Liver (tissue), 9 donors: ENCODE data around the gene RANGAP1. TPM values are rescaled to one million over a fixed set of nuclear protein-coding genes. Genes with fewer than 3 reads are reported as not detected.
A peak's percentile ranks its signal among the peaks of the same experiment; 100 is the strongest.

Source experiments
- DNase-seq: peaks from one replicate; pipeline ENCODE4 v3.0.0-alpha.2; 2017; ENCODE audit warnings: low spot score
- H3K27ac ChIP-seq, 2 donors: one replicate each; pipeline ENCODE4 v1.7.0; 2013; ENCODE audit warnings: inconsistent platforms in 2 of 2, low read length in 2 of 2, control low read depth in 1 of 2, low read depth in 1 of 2, mild to moderate bottlenecking in 1 of 2
- H3K27me3 ChIP-seq, 4 donors: one replicate each; pipeline versions ENCODE4 v1.6.1 to v1.7.0; 2013; ENCODE audit warnings: low read length in 3 of 4, inconsistent platforms in 1 of 4, mild to moderate bottlenecking in 1 of 4, moderate library complexity in 1 of 4; ENCODE audit not compliant: control insufficient read depth in 4 of 4, insufficient read depth in 4 of 4
- H3K36me3 ChIP-seq, 4 donors: one replicate each; pipeline versions ENCODE4 v1.6.1 to v1.7.0; 2013; ENCODE audit warnings: low read length in 3 of 4, mild to moderate bottlenecking in 3 of 4, low read depth in 1 of 4, moderate library complexity in 1 of 4; ENCODE audit not compliant: control insufficient read depth in 4 of 4, insufficient read depth in 3 of 4
- H3K4me1 ChIP-seq, 4 donors: one replicate each; pipeline versions ENCODE4 v1.6.1 to v1.7.0; 2013; ENCODE audit warnings: low read length in 3 of 4, mild to moderate bottlenecking in 3 of 4, moderate library complexity in 1 of 4; ENCODE audit not compliant: control insufficient read depth in 4 of 4, insufficient read depth in 4 of 4
- H3K4me3 ChIP-seq, 3 donors: one replicate each; pipeline versions ENCODE4 v1.6.1 to v1.7.0; 2013; ENCODE audit warnings: low read length in 3 of 3, control low read depth in 1 of 3, low read depth in 1 of 3, mild to moderate bottlenecking in 1 of 3
- H3K9ac ChIP-seq, 2 donors: one replicate each; pipeline ENCODE4 v1.7.0; 2013; ENCODE audit warnings: low read length in 2 of 2, mild to moderate bottlenecking in 2 of 2, moderate library complexity in 2 of 2, control low read depth in 1 of 2, low read depth in 1 of 2
- H3K9me3 ChIP-seq, 4 donors: one replicate each; pipeline versions ENCODE4 v1.6.1 to v1.7.0; 2013; ENCODE audit warnings: low read length in 3 of 4; ENCODE audit not compliant: control insufficient read depth in 4 of 4
- ATF3 ChIP-seq: IDR thresholded peaks from 2 replicates; pipeline ENCODE4 v1.6.1; 2016; ENCODE audit warnings: antibody characterized with exemption
- CTCF ChIP-seq: fragments of 150-350 bp; IDR thresholded peaks from 2 replicates; pipeline ENCODE4 v1.5.1; 2017; ENCODE audit warnings: improper control_type of control experiment, low read depth, low read length; ENCODE audit not compliant: missing input control
- HNF4A ChIP-seq, 2 donors: conservative IDR thresholded peaks; 2 replicates each; pipeline ENCODE4 v1.6.1; 2016; ENCODE audit warnings: antibody characterized with exemption in 2 of 2, mild to moderate bottlenecking in 2 of 2
- HNF4G ChIP-seq: IDR thresholded peaks from 2 replicates; pipeline ENCODE4 v1.6.1; 2016; ENCODE audit warnings: antibody characterized with exemption
- JUND ChIP-seq, 2 donors: IDR thresholded peaks; 2 replicates each; pipeline ENCODE4 v1.6.1; 2016; ENCODE audit warnings: antibody characterized with exemption in 2 of 2
- RAD21 ChIP-seq, 2 donors: IDR thresholded peaks; 2 replicates each; pipeline ENCODE4 v1.6.1; 2016; ENCODE audit warnings: antibody characterized with exemption in 2 of 2, mild to moderate bottlenecking in 2 of 2
- REST ChIP-seq: IDR thresholded peaks from 2 replicates; pipeline ENCODE4 v1.6.1; 2016; ENCODE audit warnings: antibody characterized with exemption, mild to moderate bottlenecking
- RXRA ChIP-seq, 2 donors: IDR thresholded peaks; 2 replicates each; pipeline ENCODE4 v1.6.1; 2017 to 2018; ENCODE audit warnings: antibody characterized with exemption in 2 of 2, mild to moderate bottlenecking in 1 of 2
- SP1 ChIP-seq: IDR thresholded peaks from 2 replicates; pipeline ENCODE4 v1.6.1; 2018; ENCODE audit warnings: antibody characterized with exemption, mild to moderate bottlenecking
- TAF1 ChIP-seq: conservative IDR thresholded peaks from 2 replicates; pipeline ENCODE4 v1.6.1; 2016; ENCODE audit warnings: antibody characterized with exemption, mild to moderate bottlenecking
- WGBS: extraction: QIAGEN DNeasy Blood & Tissue Kit; methylation state at CpG from one replicate; pipeline ENCODE4 v1.1.7; 2013; 5-methylcytosine and 5-hydroxymethylcytosine counted together
- polyA plus RNA-seq, 2 donors: library from polyadenylated mRNA; stranded (reverse) in 1 of 2; unstranded in 1 of 2; fragments of 200-250 nt in 1 of 2; fragments of >200 nt in 1 of 2; fragmentation: Nextera tagmentation in 1 of 2; extraction: Ambion mirVana in 1 of 2; gene quantifications; one replicate each; pipeline versions ENCODE4 v1.2.1 to v1.2.3, GENCODE V29; 2013 to 2015
- total RNA-seq, 2 donors: library from RNA; depleted of rRNA; stranded (reverse); fragments of >200 nt; gene quantifications; one replicate each; pipeline ENCODE4 v1.2.3, GENCODE V29; 2014
- donor health status: healthy.
- donor health status: healthy.
- donor health status: healthy.
- donor health status: healthy.
- donor health status: healthy.

The RANGAP1 gene
- total and polyA plus RNA-seq, 4 donors: 12.0 to 40.3 (median 33.3) TPM

- Histone ChIP-seq H3K27me3 (no peaks in the 10 kb centered on the region), H3K9me3 (no peaks in the 10 kb centered on the region), H3K36me3 (peaks cover 10 to 43% (median 18%) of the 10 kb centered on the region in 4 donors), H3K4me1 (peaks cover 5 to 19% (median 11%) of the 10 kb centered on the region in 4 donors), H3K4me3 (no peak overlapping the region), H3K9ac (no peak overlapping the region), H3K27ac (peak overlapping the region; percentile 44 to 53)
- 82% methylated on average over 9 of the region's 9 CpGs for WGBS
- no peak for TF ChIP-seq TAF1
- TF ChIP-seq CTCF: no peak
- no peak for TF ChIP-seq HNF4G
- TF ChIP-seq ATF3: no peak
- no peak for TF ChIP-seq REST
- no peak for DNase-seq
Measured at GRCh38 chr22:41222846-41223507, 63.0 kb downstream of the RANGAP1 start.

GRCh38 chr22:41217553-41218157 is 68.3 kb downstream of the RANGAP1 start:
- H3K27me3 ChIP-seq: no peaks in the 10 kb centered on the region
- H3K9ac ChIP-seq: no peak overlapping the region
- peaks cover 4 to 18% (median 15%) of the 10 kb centered on the region in 4 donors for H3K36me3 ChIP-seq
- H3K4me1 ChIP-seq: peaks cover 0 to 15% (median 2%) of the 10 kb centered on the region in 4 donors
- peak overlapping the region; percentile 17 to 51 for H3K27ac ChIP-seq
- TF ChIP-seq RAD21 (IDR thresholded peaks at IDR 0.05): peak in 1 of 2 donors; percentile 3
- TF ChIP-seq HNF4A (conservative IDR thresholded peaks at IDR 0.05): no peak
- peak in 1 of 2 donors; percentile 8 for TF ChIP-seq RXRA (IDR thresholded peaks at IDR 0.05)
- TF ChIP-seq SP1: peak; percentile 31
- no peak for TF ChIP-seq REST
- no peak for TF ChIP-seq JUND (IDR thresholded peaks at IDR 0.05)
- no peak overlapping the region for H3K4me3 ChIP-seq
- DNase-seq: no peak
- H3K9me3 ChIP-seq: no peaks in the 10 kb centered on the region
- 67% methylated on average over 16 of the region's 16 CpGs for WGBS
